Sciatic nerve (tissue), 2 donors: ENCODE measurements around the gene CST6. TPM values are rescaled to one million over a fixed set of nuclear protein-coding genes. Genes with fewer than 3 reads are reported as not detected.

Source experiments
- ATAC-seq: fragments of 200-7000 bp; cut with Tn5 transposase; one replicate; pipeline ENCODE4 v1.9.1; 2020; ENCODE audit warnings: mild to moderate bottlenecking, moderate library complexity
- DNase-seq: peaks from one replicate; pipeline ENCODE4 v3.0.0-alpha.2; 2020; ENCODE audit warnings: low spot score
- intact Hi-C: fragments of 100-400 bp; cut with DNase I; formaldehyde crosslinking; loops from one replicate; pipeline ENCODE4 v1.14.2; 2022
- total RNA-seq: library from RNA; stranded (reverse); fragmentation: NEBNext Ultra II Directional; extraction: Animal tissue kit (Norgen Biotek cat#: 25700); gene quantifications from one replicate; pipeline ENCODE4 v1.2.1, GENCODE V29; 2021
- donor health status: DM: no; HTN: no; CAD: no.
- donor health status: DM: no; HTN: no; CAD: no.

The CST6 gene
- total RNA-seq, 1 donor from 2014 or later, result 0.80 TPM

DNA sequence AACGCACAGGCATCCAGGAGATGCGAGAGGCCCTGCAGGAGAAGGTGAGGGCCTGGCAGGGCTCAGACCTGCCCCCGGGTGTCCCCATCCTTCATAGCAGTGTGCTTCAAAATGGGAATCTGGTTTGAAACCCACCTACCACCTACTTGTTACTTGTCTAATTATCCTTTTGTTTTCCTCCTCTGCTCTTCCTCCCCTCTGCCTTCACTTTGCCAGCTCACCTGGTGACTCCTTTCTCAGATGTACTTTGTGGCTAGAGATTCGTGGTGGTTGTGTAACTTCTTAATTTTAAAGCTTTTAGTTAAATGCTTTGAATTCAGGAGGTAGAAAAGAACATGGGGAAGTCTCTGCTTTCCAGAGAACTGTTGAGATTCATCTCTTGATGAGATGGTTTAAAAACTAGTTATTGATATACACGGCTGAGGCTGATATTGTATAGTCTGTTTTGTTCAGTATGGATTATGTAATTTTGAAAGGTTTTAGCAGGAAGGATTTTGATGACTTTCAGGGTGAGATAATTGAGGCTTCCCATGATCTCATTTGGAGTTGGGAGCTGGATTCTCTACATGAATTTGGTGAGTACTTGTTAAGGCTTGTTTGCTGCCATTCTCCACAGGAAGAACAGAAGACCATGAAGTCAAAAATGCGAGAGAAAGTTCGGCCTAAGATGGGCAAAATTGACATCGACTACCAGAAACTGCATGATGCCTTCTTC is 48.3 kb downstream of the CST6 start:
- ATAC-seq (no peak), DNase-seq (no peak)
- intact Hi-C loops, result no loop called here

DNA sequence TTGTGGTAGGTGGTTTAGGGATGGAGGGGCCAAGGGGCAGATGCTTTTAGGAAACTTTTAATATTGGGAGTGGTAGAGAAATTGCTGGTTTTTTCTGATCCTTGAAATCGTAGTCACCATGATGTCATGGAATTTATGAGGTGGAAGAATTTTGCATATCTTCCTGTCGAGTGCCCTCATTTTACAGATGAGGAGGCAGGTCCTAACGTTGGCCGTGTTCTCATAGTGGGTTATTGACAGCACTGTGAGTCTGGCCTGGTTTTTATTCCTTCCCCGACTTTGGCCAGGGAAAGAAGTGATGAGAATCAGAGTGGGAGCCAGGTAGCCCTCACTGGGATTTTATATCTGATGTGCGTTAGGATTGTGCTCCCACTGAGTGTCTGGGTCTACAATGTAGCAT is 49.5 kb downstream of the CST6 start:
- intact Hi-C loops, result no loop called here
- DNase-seq, result no peak
- no peak for ATAC-seq

DNA sequence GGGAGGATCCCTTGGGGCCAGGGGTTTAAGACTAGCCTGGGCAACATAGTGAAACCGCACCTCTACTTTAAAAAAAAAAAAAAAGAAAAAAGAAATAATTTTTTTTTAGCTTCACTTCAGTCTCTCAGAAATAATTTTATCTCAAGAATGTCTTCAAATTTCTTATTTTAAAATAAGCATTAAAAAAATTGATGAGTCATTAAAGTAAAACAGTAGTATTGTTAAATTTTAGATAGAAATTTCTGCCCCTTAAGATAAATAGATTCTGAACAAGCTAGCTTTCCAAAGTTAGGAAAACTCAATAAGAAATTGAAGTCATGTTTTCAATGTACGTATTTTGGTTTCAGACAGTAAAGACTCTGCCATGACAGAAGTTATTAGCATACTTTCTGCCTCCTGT is 50.6 kb downstream of the CST6 start:
- intact Hi-C loops, result no loop called here
- ATAC-seq (no peak), DNase-seq (no peak)

Other genes starting within 250 kb of the CST6 start
- gene AP5B1, start 231.0 kb upstream of the CST6 start, total RNA-seq, result 12.9 TPM
- gene OVOL1, start 224.9 kb upstream of the CST6 start, total RNA-seq, result not detected
- 2.6 TPM for gene SNX32, start 178.0 kb upstream of the CST6 start, total RNA-seq
- 437 TPM for gene CFL1, start 153.8 kb upstream of the CST6 start, total RNA-seq
- gene MUS81, start 151.6 kb upstream of the CST6 start, total RNA-seq, result 46.9 TPM
- 88.4 TPM for gene EFEMP2, start 139.2 kb upstream of the CST6 start, total RNA-seq
- 2.5 TPM for gene CTSW, start 132.2 kb upstream of the CST6 start, total RNA-seq
- gene FIBP, start 123.5 kb upstream of the CST6 start, total RNA-seq, result 37.2 TPM
- gene CCDC85B, start 121.3 kb upstream of the CST6 start, total RNA-seq, result 31.0 TPM
- gene FOSL1, start 111.6 kb upstream of the CST6 start, total RNA-seq, result 5.6 TPM
- 42.0 TPM for gene C11orf68, start 92.9 kb upstream of the CST6 start, total RNA-seq
- gene DRAP1, start 92.6 kb upstream of the CST6 start, total RNA-seq, result 69.8 TPM
- not detected for gene TSGA10IP, start 66.5 kb upstream of the CST6 start, total RNA-seq
- 51.0 TPM for gene SART1, start 50.3 kb upstream of the CST6 start, total RNA-seq
- 24.7 TPM for gene EIF1AD, start 9.9 kb upstream of the CST6 start, total RNA-seq
- gene BANF1, start 9.5 kb upstream of the CST6 start, total RNA-seq, result 127 TPM
- not detected for gene CATSPER1, start 14.5 kb downstream of the CST6 start, total RNA-seq
- not detected for gene GAL3ST3, start 37.2 kb downstream of the CST6 start, total RNA-seq
- 154 TPM for gene SF3B2, start 40.4 kb downstream of the CST6 start, total RNA-seq
- gene PACS1, start 58.3 kb downstream of the CST6 start, total RNA-seq, result 80.3 TPM
- gene KLC2, start 245.7 kb downstream of the CST6 start, total RNA-seq, result 24.6 TPM